Stomach (tissue), 4 donors: ENCODE results near the gene BNIP3.
"Not testable (repeated sequence)": the region's sequence is repeated elsewhere in the genome, so short reads cannot be mapped to it uniquely, and the experiment has no call there.

Source experiments
- CTCF ChIP-seq, 7 experiments: fragments of 450-650 bp in 4 of 7; fragments of 200-600 bp in 3 of 7; sonication (generic) in 3 of 7; IDR thresholded peaks; one replicate each; pipeline ENCODE4 v1.5.1; 2016 to 2019; ENCODE audit warnings: antibody characterized with exemption in 7 of 7, control low read depth in 2 of 7, mild to moderate bottlenecking in 1 of 7
- EP300 ChIP-seq: sonication (generic); formaldehyde crosslinking; IDR thresholded peaks from one replicate; pipeline ENCODE4 v1.6.1; 2017; ENCODE audit warnings: antibody characterized with exemption
- POLR2A ChIP-seq, 4 donors: fragments of 450-650 bp; IDR thresholded peaks; one replicate each; pipeline ENCODE4 v1.6.1; 2016; ENCODE audit warnings: antibody characterized with exemption in 4 of 4, control low read depth in 2 of 4, mild to moderate bottlenecking in 1 of 4, moderate library complexity in 1 of 4
- POLR2AphosphoS5 ChIP-seq, 3 donors: sonication (generic); formaldehyde crosslinking; IDR thresholded peaks; one replicate each; pipeline ENCODE4 v1.6.1; 2016; ENCODE audit warnings: antibody characterized with exemption in 3 of 3

DNA sequence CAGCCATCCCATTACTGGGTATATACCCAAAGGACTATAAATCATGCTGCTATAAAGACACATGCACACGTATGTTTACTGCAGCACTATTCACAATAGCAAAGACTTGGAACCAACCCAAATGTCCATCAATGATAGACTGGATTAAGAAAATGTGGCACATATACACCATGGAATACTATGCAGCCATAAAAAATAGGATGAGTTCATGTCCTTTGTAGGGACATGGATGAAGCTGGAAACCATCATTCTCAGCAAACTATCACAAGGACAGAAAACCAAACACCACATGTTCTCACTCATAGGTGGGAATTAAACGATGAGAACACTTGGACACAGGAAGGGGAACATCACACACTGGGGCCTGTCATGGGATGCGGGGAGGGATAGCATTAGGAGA is 6.1 kb upstream of the BNIP3 start:
- not testable (repeated sequence) for TF ChIP-seq POLR2AphosphoS5 (IDR thresholded peaks at IDR 0.05); POLR2A (IDR thresholded peaks at IDR 0.05); CTCF (IDR thresholded peaks at IDR 0.05); EP300
